Colon (tissue), 2 donors: ENCODE results near the gene MFSD6.

Experiments
- FAIRE-seq: peaks from 2 replicates; lab custom pipeline; 2012; peaks lifted over from hg19 to GRCh38; lab: Jason Lieb, UNC
- donor health status: control.
- donor health status: control.

MFSD6 gene

GRCh38 chr2:190532581-190532980, 124.4 kb downstream of the MFSD6 start:
- no peak for FAIRE-seq

- FAIRE-seq, result no peak
These were observed 125.2 kb downstream of the MFSD6 start for GRCh38 chr2:190533175-190533967.

GRCh38 chr2:190533968-190534309, 125.8 kb downstream of the MFSD6 start:
- no peak for FAIRE-seq

- FAIRE-seq, result no peak
These were observed 126.4 kb downstream of the MFSD6 start, which contains the start of gene NEMP2 for GRCh38 chr2:190534310-190535120. NEMP2 (minus strand) TSS chr2:190534722; CDS start chr2:190534655, 67 bp downstream.

GRCh38 chr2:190535121-190535439, 126.9 kb downstream of the MFSD6 start:
- no peak for FAIRE-seq

DNA sequence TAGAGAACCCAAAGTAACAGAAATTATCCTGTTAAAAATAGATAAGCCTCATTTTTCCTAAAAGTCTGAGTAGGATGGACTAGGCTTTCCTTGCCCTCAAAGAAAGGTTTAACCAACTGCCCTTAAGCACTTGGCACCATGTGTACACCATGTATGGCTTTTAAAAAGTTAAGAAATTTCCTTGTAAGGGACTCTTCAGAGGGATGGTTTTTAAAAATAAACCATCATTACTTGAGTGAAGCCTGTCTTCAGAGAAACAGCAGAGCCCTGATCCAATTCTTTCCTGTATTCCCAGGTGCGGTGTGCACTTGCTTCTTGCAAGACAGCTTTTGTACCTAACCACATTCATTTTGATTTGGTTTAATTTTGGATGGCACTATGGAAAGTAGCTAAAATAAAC, 127.4 kb downstream of the MFSD6 start:
- FAIRE-seq, result no peak

DNA sequence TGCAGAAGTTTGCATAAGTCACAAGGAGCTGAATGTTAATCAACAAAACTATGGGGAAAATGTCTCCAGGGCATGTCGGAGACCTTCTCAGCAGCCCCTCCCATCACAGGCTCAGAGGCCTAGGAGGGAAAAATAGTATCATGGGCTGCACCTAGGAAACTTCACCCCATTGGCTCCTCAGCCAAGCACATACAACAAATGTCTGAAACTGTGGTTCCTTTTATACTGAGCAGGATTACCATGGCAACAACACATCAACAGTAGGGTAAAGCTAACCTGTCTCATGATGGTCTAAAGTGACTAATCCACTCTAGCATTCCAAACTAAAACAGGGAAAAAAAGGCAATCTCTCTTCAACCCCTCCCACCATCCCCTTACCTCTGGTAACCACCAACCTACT, 129.6 kb downstream of the MFSD6 start:
- no peak for FAIRE-seq

DNA sequence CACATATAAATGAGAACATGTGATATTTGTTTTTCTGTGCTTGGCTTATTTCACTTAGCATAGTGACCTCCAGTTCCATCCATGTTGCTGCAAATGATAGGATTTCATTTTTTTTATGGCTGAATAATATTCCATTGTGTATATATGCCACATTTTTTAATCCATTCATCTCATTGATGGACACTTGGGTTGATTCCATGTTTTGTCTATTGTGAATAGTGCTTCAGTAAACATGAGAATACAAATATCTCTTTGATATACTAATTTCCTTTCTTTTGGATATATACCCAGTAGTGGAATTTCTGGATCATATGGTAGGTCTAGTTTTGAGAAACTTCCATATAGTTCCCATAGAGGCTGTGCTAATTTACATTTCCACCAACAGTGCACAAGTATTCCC, 130.0 kb downstream of the MFSD6 start:
- no peak for FAIRE-seq

DNA sequence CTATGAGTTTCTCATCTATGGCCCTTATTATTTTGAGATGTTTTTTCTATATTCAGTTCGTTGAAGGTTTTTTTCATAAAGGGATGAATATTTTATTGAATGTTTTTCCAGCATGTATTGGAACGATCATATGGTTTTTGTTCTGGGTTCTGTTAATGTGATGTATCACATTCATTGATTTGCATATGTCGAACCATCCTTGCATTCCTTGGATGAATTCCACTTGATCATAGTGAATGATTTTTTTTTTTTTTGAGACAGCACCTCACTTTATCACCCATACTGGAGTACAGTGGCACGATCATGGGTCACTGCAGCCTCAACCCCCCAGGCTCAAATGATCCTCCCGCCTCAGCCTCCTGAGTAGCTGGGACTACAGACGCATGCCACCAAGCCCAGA, 131.9 kb downstream of the MFSD6 start:
- no peak for FAIRE-seq

DNA sequence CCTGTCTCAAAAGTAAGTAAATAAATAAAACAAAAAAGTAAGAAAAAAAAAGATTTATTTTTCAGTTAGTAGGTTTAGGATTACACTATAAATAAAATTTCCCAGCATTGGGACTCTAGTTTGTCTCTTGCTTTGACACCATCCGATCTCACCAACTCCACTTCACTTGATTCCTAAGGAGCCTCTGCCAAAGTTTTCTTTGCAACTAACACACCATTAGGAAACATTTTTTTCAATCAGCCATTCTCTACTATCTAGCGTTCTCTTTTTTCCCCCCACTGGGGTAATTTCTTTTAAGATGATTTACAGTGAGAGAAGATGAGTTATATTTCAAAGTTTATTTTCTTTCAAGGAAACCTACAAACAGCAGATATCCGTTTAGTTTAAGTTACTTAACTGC, 136.9 kb downstream of the MFSD6 start:
- FAIRE-seq, result no peak

GRCh38 chr2:190545555-190546385, 137.6 kb downstream of the MFSD6 start:
- FAIRE-seq, result no peak

DNA sequence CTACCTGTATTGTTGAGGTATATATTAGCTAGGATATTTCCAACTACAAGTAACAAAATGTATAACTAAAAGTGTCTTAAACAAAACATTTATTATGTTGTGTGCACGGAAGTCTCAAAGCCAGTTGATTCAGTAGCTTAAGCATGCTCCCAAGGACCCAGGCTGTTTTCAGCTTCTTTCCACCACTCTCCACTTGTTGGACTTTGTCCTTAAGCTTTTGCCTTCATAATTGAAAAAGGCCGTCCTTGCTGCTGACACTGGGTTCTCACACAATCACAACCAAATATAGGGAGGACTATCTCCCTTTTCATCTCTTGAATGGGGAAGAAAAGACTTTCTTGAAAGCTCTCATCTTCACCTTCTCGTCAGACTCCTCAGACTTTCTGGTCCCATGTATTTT, 138.6 kb downstream of the MFSD6 start:
- FAIRE-seq, result no peak

- no peak for FAIRE-seq
These were observed 139.7 kb downstream of the MFSD6 start for GRCh38 chr2:190547886-190548285.

- FAIRE-seq, result no peak
These were observed 142.0 kb downstream of the MFSD6 start for GRCh38 chr2:190550137-190550536.
